RWPE2 (cell line): ENCODE results near the gene SLC36A3.

Experiments used
- ATAC-seq: fragments of 200-7000 bp; cut with Tn5 transposase; 3 replicates; pipeline ENCODE4 v1.9.1; 2021; ENCODE audit warnings: low read depth
- DNase-seq: peaks from one replicate; pipeline ENCODE4 v3.0.0-alpha.2; 2020; ENCODE audit warnings: low spot score
- H3K27ac ChIP-seq: fragments of 450-650 bp; 2 replicates; pipeline ENCODE4 v1.5.1; 2017; ENCODE audit warnings: mild to moderate bottlenecking; ENCODE audit not compliant: poor library complexity, severe bottlenecking
- H3K27me3 ChIP-seq: fragments of 250-450 bp; sonication (Bioruptor Pico); 2 replicates; pipeline ENCODE4 v1.5.1; 2021; ENCODE audit warnings: mild to moderate bottlenecking, moderate library complexity; ENCODE audit not compliant: insufficient read depth, poor library complexity, severe bottlenecking
- H3K36me3 ChIP-seq: fragments of 250-450 bp; sonication (Bioruptor Pico); 2 replicates; pipeline ENCODE4 v1.5.1; 2020; ENCODE audit warnings: low read depth, mild to moderate bottlenecking, moderate library complexity
- H3K4me1 ChIP-seq: fragments of 250-450 bp; sonication (Bioruptor Pico); 2 replicates; pipeline ENCODE4 v1.5.1; 2021; ENCODE audit warnings: mild to moderate bottlenecking, moderate library complexity; ENCODE audit not compliant: insufficient read depth, poor library complexity, severe bottlenecking
- H3K4me3 ChIP-seq: fragments of 250-450 bp; sonication (Bioruptor Pico); 2 replicates; pipeline ENCODE4 v1.5.1; 2021; ENCODE audit warnings: mild to moderate bottlenecking, moderate library complexity; ENCODE audit not compliant: severe bottlenecking
- H3K9me3 ChIP-seq: fragments of 250-450 bp; sonication (Bioruptor Pico); 2 replicates; pipeline ENCODE4 v1.5.1; 2021; ENCODE audit warnings: mild to moderate bottlenecking, moderate library complexity; ENCODE audit not compliant: severe bottlenecking
- CTCF ChIP-seq: fragments of 450-650 bp; IDR thresholded peaks from one replicate; pipeline ENCODE4 v1.5.1; 2017; ENCODE audit warnings: mild to moderate bottlenecking, moderate library complexity; ENCODE audit not compliant: poor library complexity, severe bottlenecking

SLC36A3 gene

GRCh38 chr5:151283120-151283825 is 20.3 kb downstream of the SLC36A3 start:
- Histone ChIP-seq H3K36me3 (no peaks in the 10 kb centered on the region), H3K4me1 (peaks cover 2% of the 10 kb centered on the region), H3K27me3 (no peaks in the 10 kb centered on the region), H3K9me3 (no peaks in the 10 kb centered on the region), H3K4me3 (no peak overlapping the region), H3K27ac (no peak overlapping the region)
- DNase-seq (no peak), ATAC-seq (no peak)
- TF ChIP-seq CTCF: no peak

- H3K36me3 ChIP-seq: no peaks in the 10 kb centered on the region
- no peaks in the 10 kb centered on the region for H3K27me3 ChIP-seq
- peak; percentile 69 for ATAC-seq
- no peak for TF ChIP-seq CTCF
- no peaks in the 10 kb centered on the region for H3K9me3 ChIP-seq
- no peak for DNase-seq
- H3K4me3 ChIP-seq: no peak overlapping the region
- no peaks in the 10 kb centered on the region for H3K4me1 ChIP-seq
- no peak overlapping the region for H3K27ac ChIP-seq
These were observed 22.4 kb downstream of the SLC36A3 start for GRCh38 chr5:151281001-151281639.

GRCh38 chr5:151280443-151280842 is 23.1 kb downstream of the SLC36A3 start:
- no peak for DNase-seq
- 0 out of 3 replicates have a peak, but pooled peaks have one; percentile 26 for ATAC-seq
- TF ChIP-seq CTCF: no peak

GRCh38 chr5:151278845-151279244 is 24.7 kb downstream of the SLC36A3 start:
- TF ChIP-seq CTCF: no peak
- Histone ChIP-seq H3K4me1 (no peaks in the 10 kb centered on the region), H3K9me3 (no peaks in the 10 kb centered on the region), H3K4me3 (no peak overlapping the region), H3K27ac (no peak overlapping the region), H3K36me3 (no peaks in the 10 kb centered on the region), H3K27me3 (no peaks in the 10 kb centered on the region)
- DNase-seq (no peak), ATAC-seq (no peak)

More at GRCh38 chr5:151280443-151280842, 23.1 kb downstream of the SLC36A3 start:
- H3K9me3 ChIP-seq: no peaks in the 10 kb centered on the region
- H3K4me1 ChIP-seq: no peaks in the 10 kb centered on the region
- no peak overlapping the region for H3K4me3 ChIP-seq
- H3K36me3 ChIP-seq: no peaks in the 10 kb centered on the region
- H3K27me3 ChIP-seq: no peaks in the 10 kb centered on the region
- H3K27ac ChIP-seq: no peak overlapping the region

GRCh38 chr5:151275803-151276202 is 27.8 kb downstream of the SLC36A3 start:
- no peak for ATAC-seq
- Histone ChIP-seq H3K27ac (no peak overlapping the region), H3K36me3 (peaks cover under 1% of the 10 kb centered on the region; the same call in 1 of the 2 replicates), H3K4me3 (no peak overlapping the region), H3K27me3 (no peaks in the 10 kb centered on the region), H3K9me3 (no peaks in the 10 kb centered on the region), H3K4me1 (no peaks in the 10 kb centered on the region)
- TF ChIP-seq CTCF: no peak
- DNase-seq: no peak
